ENCODE measurements around the gene ZNF567.
A peak's percentile ranks its signal among the peaks of the same experiment; 100 is the strongest.

ZNF567 gene

GRCh38 chr19:36674201-36674600 is 13.2 kb upstream of the ZNF567 start:
- DNase-seq = no peak
- no peak for TF ChIP-seq EZH2 (optimal IDR thresholded peaks at IDR 0.05; ENCODE audit: low read depth, low read length)
- Histone ChIP-seq H3K79me2 (ENCODE audit: low read length) (no peaks in the 10 kb centered on the region), H2AFZ (ENCODE audit: low read length) (no peak overlapping the region), H3K9me2 (replicated peaks; ENCODE audit: insufficient read depth, low read length) (no peaks in the 10 kb centered on the region), H3K9ac (ENCODE audit: low read length) (no peak overlapping the region), H3K9me3 (replicated peaks; ENCODE audit: insufficient read depth, low read length) (no peaks in the 10 kb centered on the region), H3K27ac (ENCODE audit: low read length) (no peak overlapping the region), H3K4me1 (ENCODE audit: low read length) (no peaks in the 10 kb centered on the region), H3K36me3 (replicated peaks; ENCODE audit: insufficient read depth, low read length) (no peaks in the 10 kb centered on the region), H3F3A (ENCODE audit: insufficient read depth, low read length) (no peaks in the 10 kb centered on the region), H3K27me3 (replicated peaks; ENCODE audit: insufficient read depth, low read length) (no peaks in the 10 kb centered on the region), H3K4me2 (ENCODE audit: low read depth, low read length) (no peak overlapping the region), H3K4me3 (ENCODE audit: low read length) (no peak overlapping the region), H4K20me1 (ENCODE audit: insufficient read depth, low read length) (no peaks in the 10 kb centered on the region)

DNA sequence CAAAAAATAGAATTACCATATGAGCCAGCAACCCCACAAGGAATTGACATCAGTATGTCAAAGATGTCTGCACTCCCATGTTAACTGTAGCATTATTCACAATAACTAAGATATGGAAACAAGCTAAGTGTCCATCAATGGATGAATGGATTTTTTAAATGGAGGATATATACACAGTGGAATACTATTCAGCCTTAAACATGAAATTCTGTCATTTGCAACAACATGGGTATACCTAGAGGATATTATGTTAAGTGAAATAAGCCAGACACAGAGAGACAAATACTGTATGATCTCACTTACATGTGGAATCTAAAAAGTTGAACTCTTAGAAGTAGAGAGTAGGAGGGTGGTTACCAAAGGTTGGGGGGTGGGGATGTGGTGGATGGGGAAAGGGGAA is 8.0 kb upstream of the ZNF567 start:
- Histone ChIP-seq H4K20me1 (ENCODE audit: insufficient read depth, low read length) (no peaks in the 10 kb centered on the region), H3K9ac (ENCODE audit: low read length) (no peak overlapping the region), H3K27me3 (replicated peaks; ENCODE audit: insufficient read depth, low read length) (no peaks in the 10 kb centered on the region), H3K79me2 (ENCODE audit: low read length) (no peaks in the 10 kb centered on the region), H3K4me3 (ENCODE audit: low read length) (no peak overlapping the region), H2AFZ (ENCODE audit: low read length) (no peak overlapping the region), H3K36me3 (replicated peaks; ENCODE audit: insufficient read depth, low read length) (no peaks in the 10 kb centered on the region), H3F3A (ENCODE audit: insufficient read depth, low read length) (no peaks in the 10 kb centered on the region), H3K4me1 (ENCODE audit: low read length) (no peaks in the 10 kb centered on the region), H3K9me2 (replicated peaks; ENCODE audit: insufficient read depth, low read length) (no peaks in the 10 kb centered on the region), H3K9me3 (replicated peaks; ENCODE audit: insufficient read depth, low read length) (no peaks in the 10 kb centered on the region), H3K27ac (ENCODE audit: low read length) (no peak overlapping the region), H3K4me2 (ENCODE audit: low read depth, low read length) (no peak overlapping the region)
- no peak for TF ChIP-seq CTCF (IDR thresholded peaks at IDR 0.05; ENCODE audit: low read length)
- TF ChIP-seq EZH2phosphoT487 (IDR thresholded peaks at IDR 0.05; ENCODE audit: low read length) = no peak
- no peak for TF ChIP-seq EZH2 (optimal IDR thresholded peaks at IDR 0.05; ENCODE audit: low read depth, low read length)
- DNase-seq = no peak

GRCh38 chr19:36685835-36686234 is 1.6 kb upstream of the ZNF567 start:
- no peak overlapping the region for H3K4me2 ChIP-seq (ENCODE audit: low read depth, low read length)
- TF ChIP-seq EZH2phosphoT487 (IDR thresholded peaks at IDR 0.05; ENCODE audit: low read length) (no peak), EZH2 (optimal IDR thresholded peaks at IDR 0.05; ENCODE audit: low read depth, low read length) (no peak), CTCF (IDR thresholded peaks at IDR 0.05; ENCODE audit: low read length) (no peak)
- H3K9ac ChIP-seq (ENCODE audit: low read length) = no peak overlapping the region
- peaks cover 14% of the 10 kb centered on the region for H3K36me3 ChIP-seq (replicated peaks; ENCODE audit: insufficient read depth, low read length)
- H3K27ac ChIP-seq (ENCODE audit: low read length) = no peak overlapping the region
- peaks cover 17% of the 10 kb centered on the region for H3K79me2 ChIP-seq (ENCODE audit: low read length)
- H3K4me1 ChIP-seq (ENCODE audit: low read length) = peaks cover 5% of the 10 kb centered on the region; the same call in 1 of the 2 replicates
- H2AFZ ChIP-seq (ENCODE audit: low read length) = no peak overlapping the region
- no peaks in the 10 kb centered on the region for H3K27me3 ChIP-seq (replicated peaks; ENCODE audit: insufficient read depth, low read length)
- no peaks in the 10 kb centered on the region for H3K9me2 ChIP-seq (replicated peaks; ENCODE audit: insufficient read depth, low read length)
- H4K20me1 ChIP-seq (ENCODE audit: insufficient read depth, low read length) = no peaks in the 10 kb centered on the region
- H3K9me3 ChIP-seq (replicated peaks; ENCODE audit: insufficient read depth, low read length) = no peaks in the 10 kb centered on the region
- H3F3A ChIP-seq (ENCODE audit: insufficient read depth, low read length) = no peaks in the 10 kb centered on the region
- DNase-seq = no peak
- no peak overlapping the region for H3K4me3 ChIP-seq (ENCODE audit: low read length)

- Histone ChIP-seq H3K9ac (ENCODE audit: low read length) (peak overlapping the region; percentile 59; the same call in 1 of the 2 replicates), H3K4me1 (ENCODE audit: low read length) (peaks cover 5% of the 10 kb centered on the region; the same call in 1 of the 2 replicates), H3K27ac (ENCODE audit: low read length) (no peak overlapping the region), H4K20me1 (ENCODE audit: insufficient read depth, low read length) (no peaks in the 10 kb centered on the region), H3K9me3 (replicated peaks; ENCODE audit: insufficient read depth, low read length) (no peaks in the 10 kb centered on the region), H2AFZ (ENCODE audit: low read length) (peak overlapping the region; percentile 99), H3K4me2 (ENCODE audit: low read depth, low read length) (peak overlapping the region; percentile 63), H3K79me2 (ENCODE audit: low read length) (peaks cover 19% of the 10 kb centered on the region), H3K27me3 (replicated peaks; ENCODE audit: insufficient read depth, low read length) (no peaks in the 10 kb centered on the region), H3F3A (ENCODE audit: insufficient read depth, low read length) (no peaks in the 10 kb centered on the region), H3K4me3 (ENCODE audit: low read length) (peak overlapping the region; percentile 85), H3K9me2 (replicated peaks; ENCODE audit: insufficient read depth, low read length) (no peaks in the 10 kb centered on the region), H3K36me3 (replicated peaks; ENCODE audit: insufficient read depth, low read length) (peaks cover 22% of the 10 kb centered on the region)
- no peak for DNase-seq
- TF ChIP-seq EZH2 (optimal IDR thresholded peaks at IDR 0.05; ENCODE audit: low read depth, low read length) = no peak
- no peak for TF ChIP-seq CTCF (IDR thresholded peaks at IDR 0.05; ENCODE audit: low read length)
- TF ChIP-seq EZH2phosphoT487 (IDR thresholded peaks at IDR 0.05; ENCODE audit: low read length) = no peak
These were observed 823 bp upstream of the ZNF567 start for GRCh38 chr19:36686365-36687213.
